ENCODE data around the gene CD300A.

CD300A gene

GRCh38 chr17:74524653-74525464 is 58.4 kb downstream of the CD300A start:
- Histone ChIP-seq H3K4me3 (ENCODE audit: low read length in 2 of 2) (no peak overlapping the region), H3K4me1 (ENCODE audit: control insufficient read depth in 2 of 2, insufficient read depth in 2 of 2, low read length in 2 of 2) (no peaks in the 10 kb centered on the region), H3K9ac (ENCODE audit: low read depth in 1 of 2, low read length in 2 of 2) (no peak overlapping the region), H3K27ac (ENCODE audit: low read depth in 2 of 2, low read length in 2 of 2) (no peak overlapping the region), H3K27me3 (ENCODE audit: control insufficient read depth in 2 of 2, insufficient read depth in 2 of 2, low read length in 2 of 2) (peaks cover 0 to 3% of the 10 kb centered on the region in 2 donors), H3K9me3 (ENCODE audit: control insufficient read depth in 2 of 2, low read length in 2 of 2) (peaks cover 0 to 4% of the 10 kb centered on the region in 2 donors), H3K36me3 (ENCODE audit: control insufficient read depth in 2 of 2, insufficient read depth in 2 of 2, low read length in 2 of 2) (no peaks in the 10 kb centered on the region)

GRCh38 chr17:74525465-74525725 is 59.0 kb downstream of the CD300A start:
- no peak overlapping the region for H3K9ac ChIP-seq (ENCODE audit: low read depth in 1 of 2, low read length in 2 of 2)
- H3K4me3 ChIP-seq (ENCODE audit: low read length in 2 of 2): no peak overlapping the region
- H3K9me3 ChIP-seq (ENCODE audit: control insufficient read depth in 2 of 2, low read length in 2 of 2): peaks cover 0 to 4% of the 10 kb centered on the region in 2 donors
- H3K27me3 ChIP-seq (ENCODE audit: control insufficient read depth in 2 of 2, insufficient read depth in 2 of 2, low read length in 2 of 2): peaks cover 0 to 3% of the 10 kb centered on the region in 2 donors
- no peaks in the 10 kb centered on the region for H3K4me1 ChIP-seq (ENCODE audit: control insufficient read depth in 2 of 2, insufficient read depth in 2 of 2, low read length in 2 of 2)
- no peaks in the 10 kb centered on the region for H3K36me3 ChIP-seq (ENCODE audit: control insufficient read depth in 2 of 2, insufficient read depth in 2 of 2, low read length in 2 of 2)
- H3K27ac ChIP-seq (ENCODE audit: low read depth in 2 of 2, low read length in 2 of 2): no peak overlapping the region

- Histone ChIP-seq H3K27me3 (ENCODE audit: control insufficient read depth in 2 of 2, insufficient read depth in 2 of 2, low read length in 2 of 2) (peaks cover 0 to 3% of the 10 kb centered on the region in 2 donors), H3K9ac (ENCODE audit: low read depth in 1 of 2, low read length in 2 of 2) (no peak overlapping the region), H3K36me3 (ENCODE audit: control insufficient read depth in 2 of 2, insufficient read depth in 2 of 2, low read length in 2 of 2) (no peaks in the 10 kb centered on the region), H3K27ac (ENCODE audit: low read depth in 2 of 2, low read length in 2 of 2) (no peak overlapping the region), H3K4me3 (ENCODE audit: low read length in 2 of 2) (no peak overlapping the region), H3K9me3 (ENCODE audit: control insufficient read depth in 2 of 2, low read length in 2 of 2) (peaks cover 0 to 4% of the 10 kb centered on the region in 2 donors), H3K4me1 (ENCODE audit: control insufficient read depth in 2 of 2, insufficient read depth in 2 of 2, low read length in 2 of 2) (no peaks in the 10 kb centered on the region)
Measured at GRCh38 chr17:74525781-74526288, 59.4 kb downstream of the CD300A start.

- Histone ChIP-seq H3K36me3 (ENCODE audit: control insufficient read depth in 2 of 2, insufficient read depth in 2 of 2, low read length in 2 of 2) (no peaks in the 10 kb centered on the region), H3K9ac (ENCODE audit: low read depth in 1 of 2, low read length in 2 of 2) (no peak overlapping the region), H3K4me3 (ENCODE audit: low read length in 2 of 2) (no peak overlapping the region), H3K27me3 (ENCODE audit: control insufficient read depth in 2 of 2, insufficient read depth in 2 of 2, low read length in 2 of 2) (peaks cover 0 to 3% of the 10 kb centered on the region in 2 donors), H3K9me3 (ENCODE audit: control insufficient read depth in 2 of 2, low read length in 2 of 2) (peaks cover 0 to 4% of the 10 kb centered on the region in 2 donors), H3K27ac (ENCODE audit: low read depth in 2 of 2, low read length in 2 of 2) (no peak overlapping the region), H3K4me1 (ENCODE audit: control insufficient read depth in 2 of 2, insufficient read depth in 2 of 2, low read length in 2 of 2) (no peaks in the 10 kb centered on the region)
Measured at GRCh38 chr17:74526681-74527080, 60.2 kb downstream of the CD300A start.

- peaks cover 0 to 4% of the 10 kb centered on the region in 2 donors for H3K9me3 ChIP-seq (ENCODE audit: control insufficient read depth in 2 of 2, low read length in 2 of 2)
- H3K4me3 ChIP-seq (ENCODE audit: low read length in 2 of 2): no peak overlapping the region
- H3K9ac ChIP-seq (ENCODE audit: low read depth in 1 of 2, low read length in 2 of 2): no peak overlapping the region
- no peaks in the 10 kb centered on the region for H3K36me3 ChIP-seq (ENCODE audit: control insufficient read depth in 2 of 2, insufficient read depth in 2 of 2, low read length in 2 of 2)
- H3K27ac ChIP-seq (ENCODE audit: low read depth in 2 of 2, low read length in 2 of 2): no peak overlapping the region
- no peaks in the 10 kb centered on the region for H3K4me1 ChIP-seq (ENCODE audit: control insufficient read depth in 2 of 2, insufficient read depth in 2 of 2, low read length in 2 of 2)
- peaks cover 0 to 3% of the 10 kb centered on the region in 2 donors for H3K27me3 ChIP-seq (ENCODE audit: control insufficient read depth in 2 of 2, insufficient read depth in 2 of 2, low read length in 2 of 2)
Measured at GRCh38 chr17:74527081-74527480, 60.6 kb downstream of the CD300A start.

GRCh38 chr17:74527756-74528155 is 61.3 kb downstream of the CD300A start:
- H3K27ac ChIP-seq (ENCODE audit: low read depth in 2 of 2, low read length in 2 of 2): no peak overlapping the region

GRCh38 chr17:74528491-74529199 is 62.2 kb downstream of the CD300A start:
- Histone ChIP-seq H3K4me3 (ENCODE audit: low read length in 2 of 2) (no peak overlapping the region), H3K4me1 (ENCODE audit: control insufficient read depth in 2 of 2, insufficient read depth in 2 of 2, low read length in 2 of 2) (no peaks in the 10 kb centered on the region)

More at GRCh38 chr17:74527756-74528155, 61.3 kb downstream of the CD300A start:
- Histone ChIP-seq H3K9ac (ENCODE audit: low read depth in 1 of 2, low read length in 2 of 2) (no peak overlapping the region), H3K4me1 (ENCODE audit: control insufficient read depth in 2 of 2, insufficient read depth in 2 of 2, low read length in 2 of 2) (no peaks in the 10 kb centered on the region), H3K27me3 (ENCODE audit: control insufficient read depth in 2 of 2, insufficient read depth in 2 of 2, low read length in 2 of 2) (peaks cover 0 to 4% of the 10 kb centered on the region in 2 donors), H3K9me3 (ENCODE audit: control insufficient read depth in 2 of 2, low read length in 2 of 2) (peaks cover 0 to 4% of the 10 kb centered on the region in 2 donors), H3K36me3 (ENCODE audit: control insufficient read depth in 2 of 2, insufficient read depth in 2 of 2, low read length in 2 of 2) (no peaks in the 10 kb centered on the region), H3K4me3 (ENCODE audit: low read length in 2 of 2) (no peak overlapping the region)

GRCh38 chr17:74529243-74529642 is 62.8 kb downstream of the CD300A start:
- H3K4me3 ChIP-seq (ENCODE audit: low read length in 2 of 2): no peak overlapping the region
- no peak overlapping the region for H3K27ac ChIP-seq (ENCODE audit: low read depth in 2 of 2, low read length in 2 of 2)
- H3K27me3 ChIP-seq (ENCODE audit: control insufficient read depth in 2 of 2, insufficient read depth in 2 of 2, low read length in 2 of 2): peaks cover 0 to 4% of the 10 kb centered on the region in 2 donors
- H3K36me3 ChIP-seq (ENCODE audit: control insufficient read depth in 2 of 2, insufficient read depth in 2 of 2, low read length in 2 of 2): no peaks in the 10 kb centered on the region
- H3K9ac ChIP-seq (ENCODE audit: low read depth in 1 of 2, low read length in 2 of 2): no peak overlapping the region
- H3K9me3 ChIP-seq (ENCODE audit: control insufficient read depth in 2 of 2, low read length in 2 of 2): no peaks in the 10 kb centered on the region
- H3K4me1 ChIP-seq (ENCODE audit: control insufficient read depth in 2 of 2, insufficient read depth in 2 of 2, low read length in 2 of 2): no peaks in the 10 kb centered on the region

More at GRCh38 chr17:74528491-74529199, 62.2 kb downstream of the CD300A start:
- H3K36me3 ChIP-seq (ENCODE audit: control insufficient read depth in 2 of 2, insufficient read depth in 2 of 2, low read length in 2 of 2): no peaks in the 10 kb centered on the region
- peaks cover 0 to 4% of the 10 kb centered on the region in 2 donors for H3K27me3 ChIP-seq (ENCODE audit: control insufficient read depth in 2 of 2, insufficient read depth in 2 of 2, low read length in 2 of 2)
- H3K9me3 ChIP-seq (ENCODE audit: control insufficient read depth in 2 of 2, low read length in 2 of 2): no peaks in the 10 kb centered on the region
- no peak overlapping the region for H3K9ac ChIP-seq (ENCODE audit: low read depth in 1 of 2, low read length in 2 of 2)
- H3K27ac ChIP-seq (ENCODE audit: low read depth in 2 of 2, low read length in 2 of 2): no peak overlapping the region

- no peaks in the 10 kb centered on the region for H3K9me3 ChIP-seq (ENCODE audit: control insufficient read depth in 2 of 2, low read length in 2 of 2)
- no peaks in the 10 kb centered on the region for H3K4me1 ChIP-seq (ENCODE audit: control insufficient read depth in 2 of 2, insufficient read depth in 2 of 2, low read length in 2 of 2)
- no peak overlapping the region for H3K27ac ChIP-seq (ENCODE audit: low read depth in 2 of 2, low read length in 2 of 2)
- no peak overlapping the region for H3K9ac ChIP-seq (ENCODE audit: low read depth in 1 of 2, low read length in 2 of 2)
- no peaks in the 10 kb centered on the region for H3K36me3 ChIP-seq (ENCODE audit: control insufficient read depth in 2 of 2, insufficient read depth in 2 of 2, low read length in 2 of 2)
- peaks cover 0 to 4% of the 10 kb centered on the region in 2 donors for H3K27me3 ChIP-seq (ENCODE audit: control insufficient read depth in 2 of 2, insufficient read depth in 2 of 2, low read length in 2 of 2)
- no peak overlapping the region for H3K4me3 ChIP-seq (ENCODE audit: low read length in 2 of 2)
Measured at GRCh38 chr17:74530831-74531150, 64.4 kb downstream of the CD300A start.

GRCh38 chr17:74531231-74531761 is 64.9 kb downstream of the CD300A start, which contains the start of gene CD300LB:
Gene CD300LB, minus strand, starts transcription at chr17:74531475. Its CDS starts 125 bp downstream, at chr17:74531350.
- Histone ChIP-seq H3K4me3 (ENCODE audit: low read length in 2 of 2) (peak within 1 kb of the TSS in 1 of 2 donors; percentile 45), H3K27me3 (ENCODE audit: control insufficient read depth in 2 of 2, insufficient read depth in 2 of 2, low read length in 2 of 2) (peaks cover 0 to 4% of the 10 kb centered on the region in 2 donors), H3K9me3 (ENCODE audit: control insufficient read depth in 2 of 2, low read length in 2 of 2) (no peaks in the 10 kb centered on the region), H3K4me1 (ENCODE audit: control insufficient read depth in 2 of 2, insufficient read depth in 2 of 2, low read length in 2 of 2) (no peaks in the 10 kb centered on the region), H3K27ac (ENCODE audit: low read depth in 2 of 2, low read length in 2 of 2) (no peak within 1 kb of the TSS), H3K36me3 (ENCODE audit: control insufficient read depth in 2 of 2, insufficient read depth in 2 of 2, low read length in 2 of 2) (no peaks in the 10 kb centered on the region), H3K9ac (ENCODE audit: low read depth in 1 of 2, low read length in 2 of 2) (no peak within 1 kb of the TSS)
